ENCODE results near the gene ALDH4A1.

Gene ALDH4A1

GRCh38 chr1:18921516-18922251, 19.3 kb upstream of the ALDH4A1 start:
- Histone ChIP-seq H3K9me3 (ENCODE audit: control insufficient read depth, low read length) (no peaks in the 10 kb centered on the region), H3K27ac (ENCODE audit: low read depth, low read length, severe bottlenecking) (peak overlapping the region; percentile 89), H3K4me3 (ENCODE audit: extremely low read depth, insufficient read depth, low read length, poor library complexity, severe bottlenecking) (no peak overlapping the region), H3K4me1 (ENCODE audit: control insufficient read depth, insufficient read depth, low read length, poor library complexity, severe bottlenecking) (peaks cover 50% of the 10 kb centered on the region), H3K36me3 (ENCODE audit: control insufficient read depth, insufficient read depth, low read length) (peaks cover 22% of the 10 kb centered on the region)
- 91 to 98% methylated on average over 7 to 10 of the region's 17 CpGs for WGBS, 2 experiments (ENCODE audit: insufficient coverage in 2 of 2)

- H3K4me3 ChIP-seq (ENCODE audit: extremely low read depth, insufficient read depth, low read length, poor library complexity, severe bottlenecking) = no peak overlapping the region
- H3K36me3 ChIP-seq (ENCODE audit: control insufficient read depth, insufficient read depth, low read length) = peaks cover 26% of the 10 kb centered on the region
- no peak overlapping the region for H3K27ac ChIP-seq (ENCODE audit: low read depth, low read length, severe bottlenecking)
- 89 to 98% methylated on average over 7 of the region's 7 CpGs for WGBS, 2 experiments (ENCODE audit: insufficient coverage in 2 of 2)
- peaks cover 44% of the 10 kb centered on the region for H3K4me1 ChIP-seq (ENCODE audit: control insufficient read depth, insufficient read depth, low read length, poor library complexity, severe bottlenecking)
- H3K9me3 ChIP-seq (ENCODE audit: control insufficient read depth, low read length) = no peaks in the 10 kb centered on the region
Measured at GRCh38 chr1:18920931-18921330, 18.6 kb upstream of the ALDH4A1 start.

GRCh38 chr1:18919956-18920355, 17.6 kb upstream of the ALDH4A1 start:
- 91 to 94% methylated on average over 9 of the region's 12 CpGs for WGBS, 2 experiments (ENCODE audit: insufficient coverage in 2 of 2)
- H3K4me3 ChIP-seq (ENCODE audit: extremely low read depth, insufficient read depth, low read length, poor library complexity, severe bottlenecking) = no peak overlapping the region
- H3K36me3 ChIP-seq (ENCODE audit: control insufficient read depth, insufficient read depth, low read length) = peaks cover 32% of the 10 kb centered on the region
- no peak overlapping the region for H3K27ac ChIP-seq (ENCODE audit: low read depth, low read length, severe bottlenecking)
- H3K9me3 ChIP-seq (ENCODE audit: control insufficient read depth, low read length) = no peaks in the 10 kb centered on the region
- peaks cover 40% of the 10 kb centered on the region for H3K4me1 ChIP-seq (ENCODE audit: control insufficient read depth, insufficient read depth, low read length, poor library complexity, severe bottlenecking)

GRCh38 chr1:18919197-18919905, 17.0 kb upstream of the ALDH4A1 start:
- 84 to 96% methylated on average over 17 to 20 of the region's 31 CpGs for WGBS, 2 experiments (ENCODE audit: insufficient coverage in 2 of 2)
- no peak overlapping the region for H3K27ac ChIP-seq (ENCODE audit: low read depth, low read length, severe bottlenecking)
- peaks cover 32% of the 10 kb centered on the region for H3K36me3 ChIP-seq (ENCODE audit: control insufficient read depth, insufficient read depth, low read length)
- peaks cover 35% of the 10 kb centered on the region for H3K4me1 ChIP-seq (ENCODE audit: control insufficient read depth, insufficient read depth, low read length, poor library complexity, severe bottlenecking)
- no peak overlapping the region for H3K4me3 ChIP-seq (ENCODE audit: extremely low read depth, insufficient read depth, low read length, poor library complexity, severe bottlenecking)
- H3K9me3 ChIP-seq (ENCODE audit: control insufficient read depth, low read length) = no peaks in the 10 kb centered on the region

- H3K4me1 ChIP-seq (ENCODE audit: control insufficient read depth, insufficient read depth, low read length, poor library complexity, severe bottlenecking) = peaks cover 31% of the 10 kb centered on the region
- WGBS, 2 experiments (ENCODE audit: insufficient coverage in 2 of 2) = 96 to 97% methylated on average over 12 to 14 of the region's 14 CpGs
Measured at GRCh38 chr1:18918417-18918816, 16.1 kb upstream of the ALDH4A1 start.

GRCh38 chr1:18917071-18917799, 14.9 kb upstream of the ALDH4A1 start:
- peaks cover 22% of the 10 kb centered on the region for H3K4me1 ChIP-seq (ENCODE audit: control insufficient read depth, insufficient read depth, low read length, poor library complexity, severe bottlenecking)
- H3K27ac ChIP-seq (ENCODE audit: low read depth, low read length, severe bottlenecking) = no peak overlapping the region
- no peaks in the 10 kb centered on the region for H3K9me3 ChIP-seq (ENCODE audit: control insufficient read depth, low read length)
- peaks cover 42% of the 10 kb centered on the region for H3K36me3 ChIP-seq (ENCODE audit: control insufficient read depth, insufficient read depth, low read length)
- WGBS, 2 experiments (ENCODE audit: insufficient coverage in 2 of 2) = 91 to 92% methylated on average over 25 to 29 of the region's 30 CpGs
- no peak overlapping the region for H3K4me3 ChIP-seq (ENCODE audit: extremely low read depth, insufficient read depth, low read length, poor library complexity, severe bottlenecking)

More at GRCh38 chr1:18918417-18918816, 16.1 kb upstream of the ALDH4A1 start:
- Histone ChIP-seq H3K9me3 (ENCODE audit: control insufficient read depth, low read length) (no peaks in the 10 kb centered on the region), H3K36me3 (ENCODE audit: control insufficient read depth, insufficient read depth, low read length) (peaks cover 34% of the 10 kb centered on the region), H3K27ac (ENCODE audit: low read depth, low read length, severe bottlenecking) (no peak overlapping the region), H3K4me3 (ENCODE audit: extremely low read depth, insufficient read depth, low read length, poor library complexity, severe bottlenecking) (no peak overlapping the region)

GRCh38 chr1:18915341-18915740, 13.0 kb upstream of the ALDH4A1 start:
- H3K27ac ChIP-seq (ENCODE audit: low read depth, low read length, severe bottlenecking) = no peak overlapping the region
- no peaks in the 10 kb centered on the region for H3K9me3 ChIP-seq (ENCODE audit: control insufficient read depth, low read length)
- H3K36me3 ChIP-seq (ENCODE audit: control insufficient read depth, insufficient read depth, low read length) = peaks cover 52% of the 10 kb centered on the region
- WGBS, 2 experiments (ENCODE audit: insufficient coverage in 2 of 2) = 98 to 100% methylated on average over 7 of the region's 7 CpGs
- peaks cover 17% of the 10 kb centered on the region for H3K4me1 ChIP-seq (ENCODE audit: control insufficient read depth, insufficient read depth, low read length, poor library complexity, severe bottlenecking)
- no peak overlapping the region for H3K4me3 ChIP-seq (ENCODE audit: extremely low read depth, insufficient read depth, low read length, poor library complexity, severe bottlenecking)

GRCh38 chr1:18913065-18913835, 10.9 kb upstream of the ALDH4A1 start:
- Histone ChIP-seq H3K4me1 (ENCODE audit: control insufficient read depth, insufficient read depth, low read length, poor library complexity, severe bottlenecking) (peaks cover 13% of the 10 kb centered on the region), H3K9me3 (ENCODE audit: control insufficient read depth, low read length) (no peaks in the 10 kb centered on the region), H3K27ac (ENCODE audit: low read depth, low read length, severe bottlenecking) (no peak overlapping the region), H3K4me3 (ENCODE audit: extremely low read depth, insufficient read depth, low read length, poor library complexity, severe bottlenecking) (no peak overlapping the region), H3K36me3 (ENCODE audit: control insufficient read depth, insufficient read depth, low read length) (peaks cover 65% of the 10 kb centered on the region)
- 55 to 67% methylated on average over 10 to 11 of the region's 22 CpGs for WGBS, 2 experiments (ENCODE audit: insufficient coverage in 2 of 2)

- WGBS, 2 experiments (ENCODE audit: insufficient coverage in 2 of 2) = 83 to 93% methylated on average over 1 to 2 of the region's 3 CpGs
- no peak overlapping the region for H3K27ac ChIP-seq (ENCODE audit: low read depth, low read length, severe bottlenecking)
- peaks cover 68% of the 10 kb centered on the region for H3K36me3 ChIP-seq (ENCODE audit: control insufficient read depth, insufficient read depth, low read length)
- H3K9me3 ChIP-seq (ENCODE audit: control insufficient read depth, low read length) = no peaks in the 10 kb centered on the region
- peaks cover 15% of the 10 kb centered on the region for H3K4me1 ChIP-seq (ENCODE audit: control insufficient read depth, insufficient read depth, low read length, poor library complexity, severe bottlenecking)
- H3K4me3 ChIP-seq (ENCODE audit: extremely low read depth, insufficient read depth, low read length, poor library complexity, severe bottlenecking) = no peak overlapping the region
Measured at GRCh38 chr1:18912550-18912949, 10.2 kb upstream of the ALDH4A1 start.
